NCI-H82 (cell line): ENCODE data around the gene DNM2.
A peak's percentile ranks its signal among the peaks of the same experiment; 100 is the strongest.

Source experiments
- DNase-seq: peaks from one replicate; lab custom pipeline; 2025; lab: John Stamatoyannopoulos, UW

The DNM2 gene

DNA sequence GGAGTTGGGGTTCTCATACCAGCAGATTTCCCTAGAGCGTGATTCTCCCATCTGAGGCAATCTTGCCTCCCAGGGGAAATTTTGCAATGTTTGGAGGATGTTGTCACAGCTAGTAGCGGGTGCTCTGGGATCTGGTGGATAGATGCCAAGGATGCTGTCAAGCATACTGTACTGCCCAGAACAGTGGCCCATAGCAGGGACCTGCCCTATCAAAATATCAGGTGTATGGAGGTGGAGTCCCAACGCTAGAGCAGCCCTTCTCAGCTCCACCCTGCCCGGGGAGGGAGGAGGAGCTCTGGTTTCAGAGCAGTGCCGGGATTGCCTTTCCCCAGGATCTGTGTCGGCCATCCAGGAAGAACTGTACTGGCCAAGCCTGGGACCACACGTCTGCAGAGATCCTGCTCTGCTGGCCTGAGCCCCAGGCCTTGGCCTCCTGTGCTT, 27.5 kb upstream of the DNM2 start:
- DNase-seq, result no peak

DNA sequence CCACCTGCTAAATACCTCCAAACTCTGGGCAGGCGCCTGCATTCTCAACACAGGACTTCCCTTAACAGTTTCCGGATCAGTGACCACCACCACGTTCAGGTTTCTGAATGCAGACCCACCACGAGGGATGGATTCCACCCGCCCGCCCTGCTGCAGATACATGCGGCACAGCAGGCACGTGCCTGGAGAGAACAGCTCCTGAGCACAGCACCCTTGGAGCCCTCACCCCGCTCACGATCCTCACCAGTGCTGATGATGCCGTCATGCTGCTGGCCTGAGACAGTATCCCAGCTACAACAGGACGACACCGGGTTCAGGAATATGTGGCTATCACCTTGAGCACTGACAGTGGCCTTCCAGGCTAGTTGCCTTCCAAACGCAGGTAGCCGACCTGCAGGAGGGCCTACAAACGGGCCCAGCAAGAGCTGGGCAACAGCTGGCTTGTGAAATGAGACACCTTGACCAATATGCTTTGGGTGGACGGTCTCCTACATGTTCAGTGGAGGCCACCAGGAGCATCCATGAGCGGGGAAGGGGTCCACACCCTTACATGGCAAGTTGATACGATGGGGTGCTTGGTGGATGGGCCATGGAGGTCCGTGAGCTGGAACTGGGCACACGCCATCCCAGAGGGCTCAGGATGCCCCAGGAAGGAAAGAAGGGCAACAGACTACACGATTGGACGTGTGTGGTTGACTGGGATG, 26.5 kb upstream of the DNM2 start:
- no peak for DNase-seq

DNA sequence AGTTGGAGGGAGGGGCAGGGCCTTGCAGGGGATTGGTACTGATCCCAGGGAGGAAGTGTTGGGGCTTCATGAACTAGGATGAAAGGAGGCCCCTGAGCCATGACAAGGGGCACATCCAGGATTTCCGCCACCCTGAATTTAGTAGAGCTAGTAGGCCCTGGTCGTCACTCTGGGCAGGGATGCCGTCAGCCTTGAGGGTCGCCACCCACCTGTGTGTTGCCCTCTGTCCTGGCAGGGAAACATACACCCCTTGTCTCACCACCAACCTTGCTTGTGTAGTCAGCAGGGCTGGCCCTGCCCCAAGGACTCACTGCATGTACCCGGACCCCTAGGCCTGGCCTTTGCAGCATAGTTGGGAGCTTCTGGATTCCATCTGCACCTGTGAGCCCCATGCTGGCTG, 26.0 kb upstream of the DNM2 start:
- no peak for DNase-seq

DNA sequence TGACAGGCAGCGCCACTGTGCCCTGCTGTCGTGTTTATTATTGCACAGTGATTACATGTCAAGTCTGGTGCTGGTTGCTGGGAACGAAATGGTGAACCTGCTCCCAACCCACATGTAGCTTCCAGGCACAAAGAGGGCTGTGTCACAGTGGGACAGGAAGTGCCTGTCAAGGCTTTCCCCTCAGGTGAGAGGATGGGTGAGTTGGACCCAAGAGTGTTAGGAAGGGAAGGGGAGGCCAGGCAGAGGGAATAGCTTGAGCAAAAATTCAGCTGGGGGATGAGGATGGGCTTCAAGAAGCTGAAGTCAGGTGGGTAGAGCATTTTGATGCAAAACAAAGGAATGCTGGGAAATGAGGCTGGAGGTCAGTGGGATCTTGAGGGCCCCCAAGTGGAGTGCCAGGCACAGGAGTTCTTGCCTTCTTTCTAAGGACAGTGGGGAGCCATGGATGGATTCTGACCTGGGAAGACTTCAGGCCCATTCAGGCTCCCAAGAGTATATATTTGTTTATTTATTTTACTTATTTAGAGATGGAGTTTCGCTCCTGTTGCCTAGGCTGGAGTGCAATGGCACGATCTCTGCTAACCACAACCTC, 25.1 kb upstream of the DNM2 start:
- DNase-seq, result peak; percentile 42

DNA sequence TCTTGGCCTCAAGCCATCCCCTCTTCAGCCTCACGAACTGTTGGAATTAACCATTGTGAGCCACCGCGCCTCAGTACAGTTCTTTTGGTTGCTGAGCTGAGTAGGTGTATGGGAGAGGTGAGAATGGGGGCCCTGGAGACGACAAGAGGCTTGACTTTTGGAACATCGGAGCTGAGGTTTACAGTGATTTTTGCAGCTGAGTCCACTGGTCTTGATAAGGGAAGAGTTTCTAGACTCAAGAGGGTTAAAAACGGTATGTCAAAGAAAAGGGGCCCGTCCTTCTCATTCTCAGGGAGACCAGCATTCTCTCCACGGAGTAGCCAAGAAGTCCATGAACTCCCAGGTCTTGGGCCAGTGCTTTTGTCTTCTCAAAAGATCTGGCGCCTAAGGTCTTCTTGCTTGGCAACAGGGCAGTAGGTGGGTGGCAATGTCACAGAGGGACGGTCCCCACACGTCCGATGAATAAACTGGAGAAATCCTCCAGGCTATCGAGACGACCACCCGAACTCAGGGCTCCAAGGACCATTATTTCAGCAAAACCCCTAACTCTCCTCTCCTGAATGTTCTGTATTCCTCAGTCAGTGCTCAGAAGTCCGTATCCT, 23.1 kb upstream of the DNM2 start:
- DNase-seq, result peak; percentile 49

DNA sequence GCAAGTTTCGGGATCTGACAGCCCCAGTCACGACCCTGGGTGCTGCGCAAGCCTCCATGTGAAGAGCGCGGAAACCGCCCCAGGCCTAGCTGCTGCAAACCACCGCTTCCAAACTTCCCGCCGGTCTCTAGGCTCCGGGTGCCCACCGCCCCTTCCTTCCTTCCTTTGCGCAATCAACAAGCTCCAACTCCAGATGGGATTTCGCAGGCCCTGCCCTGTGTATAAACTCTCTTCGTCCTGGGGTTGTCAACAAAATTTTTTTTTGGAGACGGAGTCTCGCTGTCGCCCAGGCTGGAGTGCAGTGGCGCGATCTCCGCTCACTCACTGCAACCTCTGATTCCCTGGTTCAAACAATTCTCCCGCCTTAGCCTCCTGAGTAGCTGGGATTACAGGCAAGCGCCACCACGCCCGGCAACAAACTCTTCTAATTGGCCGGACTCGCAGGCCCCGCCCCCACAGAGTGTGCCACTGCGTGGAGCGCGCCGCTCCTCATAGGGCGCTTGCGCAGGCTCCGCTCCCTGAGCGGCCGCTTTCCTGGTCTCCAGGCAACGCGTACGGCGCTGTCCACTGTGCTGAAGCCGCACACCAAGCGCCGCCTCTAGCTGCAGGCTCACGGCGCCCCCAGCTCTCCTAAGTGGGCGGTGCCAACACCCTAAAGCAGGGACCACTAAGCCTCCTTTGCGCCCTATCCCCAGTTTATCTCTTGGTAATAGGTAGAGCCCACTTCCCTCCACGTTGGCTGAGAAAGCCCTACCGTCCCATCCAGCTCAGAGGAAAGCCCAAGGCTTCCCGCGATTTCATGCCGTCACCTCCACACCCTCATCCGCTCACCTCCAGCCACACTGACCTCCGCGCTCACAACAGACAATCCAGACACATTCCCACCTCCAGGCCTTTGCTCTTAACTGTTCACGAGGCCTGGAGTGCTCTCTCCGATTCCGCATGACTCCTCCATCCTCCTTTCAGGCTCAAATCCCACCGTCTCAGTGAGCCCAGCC, 22.2 kb upstream of the DNM2 start:
- DNase-seq, result peak; percentile 98

DNA sequence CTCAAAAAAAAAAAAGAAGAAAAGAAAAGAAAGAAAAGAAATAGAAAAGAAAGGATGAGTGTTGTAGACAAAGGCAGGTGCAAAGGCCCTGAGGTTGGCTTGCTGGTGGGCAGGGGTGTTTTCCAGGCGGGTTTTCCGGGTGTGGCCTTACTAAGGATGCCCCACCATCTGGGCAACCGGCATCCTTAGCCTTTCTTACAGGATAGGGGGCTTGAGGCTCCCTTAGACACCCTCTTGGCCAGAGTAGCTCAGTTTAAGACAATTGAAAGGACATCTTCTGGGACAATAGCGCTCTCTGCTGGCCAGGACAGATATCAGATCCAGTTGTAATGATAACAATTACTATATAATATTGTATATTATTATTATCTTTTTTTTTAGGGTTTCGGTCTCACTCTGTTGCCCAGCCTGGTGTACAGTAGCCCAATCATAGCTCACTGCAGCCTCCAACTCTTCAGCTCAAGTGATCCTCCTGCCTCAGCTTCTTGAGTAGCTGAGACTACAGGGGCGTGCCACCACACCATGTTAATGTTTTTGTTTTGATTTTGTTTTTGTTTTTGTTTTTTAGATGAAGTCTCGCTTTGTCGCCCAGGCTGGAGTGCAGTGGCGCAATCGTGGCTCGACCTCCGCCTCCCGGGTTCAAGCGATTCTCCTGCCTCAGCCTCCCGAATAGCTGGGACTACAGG, 18.1 kb upstream of the DNM2 start:
- peak; percentile 81 for DNase-seq

DNA sequence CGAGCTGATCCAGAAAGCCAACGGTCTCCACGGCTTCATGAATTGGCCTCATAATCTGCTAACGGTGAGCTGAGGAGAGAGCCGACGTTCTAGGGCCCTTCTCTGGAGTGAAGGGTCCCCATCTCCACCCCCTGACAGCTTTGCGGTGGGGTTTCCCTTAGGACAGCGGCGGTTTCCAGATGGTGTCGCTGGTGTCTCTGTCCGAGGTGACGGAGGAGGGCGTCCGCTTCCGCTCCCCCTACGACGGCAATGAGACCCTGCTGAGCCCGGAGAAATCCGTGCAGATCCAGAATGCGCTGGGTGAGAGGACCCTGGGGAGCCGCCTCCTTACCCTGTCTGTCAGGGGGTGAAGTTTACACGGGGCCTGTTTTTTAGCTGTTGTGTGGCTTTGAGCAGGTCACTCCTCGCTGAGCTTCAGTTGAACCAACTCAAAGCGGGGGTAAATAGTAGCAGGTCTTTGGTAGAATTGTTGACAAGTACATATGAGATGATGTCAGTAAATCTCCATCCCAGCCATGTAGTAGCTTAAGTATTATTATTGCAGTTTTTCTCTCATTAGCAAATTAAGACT, 15.8 kb upstream of the DNM2 start:
- DNase-seq, result peak; percentile 86

DNA sequence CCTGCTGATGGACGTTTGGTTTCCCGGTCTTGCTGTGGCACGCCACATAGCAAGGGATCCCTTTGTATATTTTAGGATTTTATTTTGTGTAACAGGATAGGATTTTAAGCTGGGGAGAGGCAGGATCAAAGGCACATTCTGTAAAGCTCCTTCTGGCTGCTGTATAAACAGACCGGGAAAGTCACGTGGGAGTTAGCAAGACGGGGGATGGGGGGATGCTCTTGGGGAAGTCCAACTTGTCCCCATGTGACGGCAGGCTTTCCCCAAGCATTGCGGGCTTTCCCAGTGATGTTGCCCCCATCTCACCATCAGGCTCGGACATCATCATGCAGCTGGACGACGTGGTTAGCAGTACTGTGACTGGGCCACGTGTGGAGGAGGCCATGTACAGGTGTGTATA, 10.9 kb upstream of the DNM2 start:
- DNase-seq, result peak; percentile 88

DNA sequence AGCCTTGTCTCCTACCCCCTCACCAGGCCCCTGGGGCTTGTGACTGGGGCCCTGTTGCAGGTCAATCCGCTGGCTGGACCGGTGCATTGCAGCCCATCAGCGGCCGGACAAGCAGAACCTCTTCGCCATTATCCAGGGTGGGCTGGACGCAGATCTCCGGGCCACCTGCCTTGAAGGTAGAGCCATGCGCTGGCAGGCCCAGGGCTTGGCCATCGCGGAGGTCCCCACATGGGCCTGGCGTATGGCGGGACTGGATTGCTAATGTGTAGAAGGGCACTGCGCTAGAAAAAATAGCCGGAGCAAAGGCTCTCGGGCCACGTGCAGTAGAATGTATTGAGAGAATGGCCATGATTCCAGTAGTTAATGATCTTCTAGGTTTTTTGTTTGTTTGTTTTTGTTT, 10.4 kb upstream of the DNM2 start:
- DNase-seq, result no peak

DNA sequence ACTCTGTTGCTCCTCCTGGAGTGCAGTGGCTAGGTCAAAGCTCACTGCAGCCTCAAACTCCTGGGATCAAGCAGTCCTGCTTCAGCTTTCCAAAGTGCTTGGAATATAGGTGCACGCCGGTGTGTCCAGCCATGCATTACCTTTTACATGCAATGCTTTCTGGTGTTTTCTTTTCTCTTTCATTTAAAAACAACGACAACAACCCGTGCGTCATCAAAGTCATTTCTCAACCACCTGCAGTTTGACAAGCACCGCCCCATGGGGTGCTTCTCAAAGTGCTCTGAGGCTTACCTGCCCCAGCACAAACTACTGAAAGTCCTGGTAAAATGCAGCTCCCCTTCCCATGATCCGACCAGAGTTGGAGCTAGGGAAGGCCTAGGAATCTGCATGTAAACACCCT, 9.6 kb upstream of the DNM2 start:
- DNase-seq, result no peak

DNA sequence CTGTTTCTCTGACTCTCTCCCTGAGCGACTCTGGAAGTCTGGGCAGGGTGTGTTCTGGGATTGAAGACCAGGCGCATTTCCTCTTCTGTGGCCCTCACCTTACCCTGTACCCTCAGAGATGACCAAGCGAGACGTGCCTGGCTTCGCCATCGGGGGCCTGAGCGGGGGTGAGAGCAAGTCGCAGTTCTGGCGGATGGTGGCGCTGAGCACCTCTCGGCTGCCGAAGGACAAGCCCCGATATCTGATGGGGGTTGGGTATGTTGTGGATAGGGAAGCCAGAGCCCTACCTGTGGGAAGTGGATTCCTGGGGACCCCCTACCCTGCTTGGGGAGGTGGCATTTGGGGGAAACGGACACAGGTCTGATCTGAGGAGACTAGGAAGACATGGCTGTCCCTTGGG, 5.8 kb upstream of the DNM2 start:
- DNase-seq, result peak; percentile 19

DNA sequence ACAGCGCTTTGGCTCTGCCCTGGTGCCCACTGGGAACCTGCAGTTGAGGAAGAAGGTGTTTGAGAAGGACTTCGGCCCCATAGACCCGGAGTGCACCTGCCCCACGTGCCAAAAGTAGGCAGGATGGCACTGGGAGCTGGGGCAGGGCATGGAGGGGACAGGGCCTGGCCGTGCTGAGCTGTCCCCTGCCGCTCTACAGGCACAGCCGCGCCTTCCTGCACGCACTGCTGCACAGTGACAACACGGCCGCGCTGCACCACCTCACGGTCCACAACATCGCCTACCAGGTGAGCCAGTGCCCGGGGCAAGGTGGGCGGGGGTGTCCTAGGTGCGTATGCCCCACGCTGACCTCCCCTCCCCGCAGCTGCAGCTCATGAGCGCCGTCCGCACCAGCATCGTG, 5.1 kb upstream of the DNM2 start:
- no peak for DNase-seq

DNA sequence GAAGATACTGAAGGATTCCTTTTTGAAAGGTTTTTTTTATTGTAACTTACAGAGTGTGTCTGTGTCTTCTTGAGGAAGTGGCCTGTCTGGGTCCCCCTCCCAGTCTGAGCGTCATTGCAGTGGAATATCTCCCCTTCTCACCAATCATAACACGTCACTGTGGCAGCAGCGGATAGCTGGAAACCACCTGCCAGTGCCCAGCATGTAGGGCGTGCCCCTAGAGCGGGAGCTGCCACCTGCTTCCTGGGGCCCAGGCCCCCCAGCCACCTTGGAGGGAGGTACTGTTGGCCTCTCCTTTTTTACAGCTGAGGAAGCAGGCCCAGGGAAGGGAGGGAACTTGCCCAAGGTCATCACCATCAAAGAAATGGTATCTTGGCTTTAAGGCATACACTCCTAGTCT, 4.6 kb upstream of the DNM2 start:
- DNase-seq, result peak; percentile 22

DNA sequence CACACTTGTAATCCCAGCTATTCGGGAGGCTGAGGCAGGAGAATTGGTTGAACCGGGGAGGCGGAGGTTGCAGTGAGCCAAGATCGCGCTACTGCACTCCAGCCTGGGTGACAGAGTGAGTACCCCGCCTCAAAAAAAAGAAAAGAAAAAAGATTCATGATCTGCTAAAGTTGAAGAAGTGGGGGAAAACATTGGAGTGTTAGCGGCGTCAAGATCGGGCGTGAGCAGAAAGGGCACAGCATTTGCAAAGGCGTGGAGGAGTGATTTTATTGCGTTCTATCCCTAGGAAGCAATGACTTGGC, 874 bp upstream of the DNM2 start:
- DNase-seq, result no peak

DNA sequence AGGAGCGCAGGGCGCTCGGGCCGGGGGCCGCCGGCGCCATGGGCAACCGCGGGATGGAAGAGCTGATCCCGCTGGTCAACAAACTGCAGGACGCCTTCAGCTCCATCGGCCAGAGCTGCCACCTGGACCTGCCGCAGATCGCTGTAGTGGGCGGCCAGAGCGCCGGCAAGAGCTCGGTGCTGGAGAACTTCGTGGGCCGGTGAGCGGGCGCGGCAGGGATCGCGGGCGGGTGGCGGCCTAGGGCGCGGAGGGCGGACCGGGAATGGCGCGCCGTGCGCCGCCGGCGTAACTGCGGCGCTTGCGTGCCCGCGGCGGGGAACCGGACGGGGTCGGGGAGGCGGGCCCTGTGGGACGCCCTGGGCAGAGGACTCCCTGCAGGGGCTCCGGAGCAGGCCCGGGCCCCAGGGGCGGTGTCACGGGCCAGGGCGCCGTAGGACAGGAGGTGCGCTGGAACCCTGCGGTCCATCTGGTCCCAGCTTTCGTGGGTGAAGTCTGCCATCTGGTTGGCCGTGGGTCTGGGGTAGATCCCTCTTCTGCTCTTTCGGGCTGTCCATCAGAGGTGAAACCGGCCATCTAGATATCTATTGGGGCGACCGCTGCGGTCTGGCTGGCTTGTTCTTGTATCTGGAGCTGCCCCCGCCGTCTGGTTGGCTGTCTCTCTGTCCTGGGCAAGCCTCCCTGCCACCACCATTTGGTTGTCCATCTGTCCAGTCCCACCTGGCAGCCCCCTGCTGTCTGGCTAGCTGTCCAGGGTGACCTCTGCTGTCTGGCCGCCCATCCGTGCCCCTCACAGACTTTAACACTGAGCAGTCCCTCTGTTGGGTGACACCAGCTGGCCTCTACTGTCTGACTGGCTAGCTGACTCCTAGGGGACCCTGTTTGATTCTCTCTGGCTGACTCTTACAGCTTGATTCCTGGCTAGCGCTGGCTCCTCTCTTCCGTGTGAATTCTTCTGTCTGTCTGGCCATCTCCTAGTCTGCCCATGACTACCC, 622 bp downstream of the DNM2 start:
- DNase-seq, result peak; percentile 41

DNA sequence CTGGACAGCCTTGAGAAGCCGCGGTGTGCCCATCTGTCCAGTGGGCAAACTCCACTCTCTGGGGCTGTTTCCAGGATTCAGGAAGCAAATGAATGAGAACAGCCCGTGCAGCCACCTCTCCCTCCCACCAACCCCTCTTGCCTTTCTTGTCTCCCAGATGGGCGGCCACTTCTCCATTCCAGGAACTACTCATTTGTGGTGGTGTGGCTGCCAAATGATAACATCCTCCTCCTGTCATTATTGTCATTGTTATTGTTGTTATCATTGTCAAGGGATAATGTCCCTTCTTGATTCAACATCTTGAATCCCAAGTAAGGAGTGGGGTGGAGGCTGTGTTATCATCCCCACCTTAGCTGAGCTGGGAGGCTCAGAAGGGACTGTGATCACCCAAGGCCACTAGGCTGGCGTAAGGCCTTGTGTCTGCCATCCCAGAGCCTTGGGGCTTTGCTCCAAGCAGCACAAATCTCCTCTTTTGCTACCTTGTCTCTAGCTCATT, 1.6 kb downstream of the DNM2 start:
- DNase-seq, result no peak

DNA sequence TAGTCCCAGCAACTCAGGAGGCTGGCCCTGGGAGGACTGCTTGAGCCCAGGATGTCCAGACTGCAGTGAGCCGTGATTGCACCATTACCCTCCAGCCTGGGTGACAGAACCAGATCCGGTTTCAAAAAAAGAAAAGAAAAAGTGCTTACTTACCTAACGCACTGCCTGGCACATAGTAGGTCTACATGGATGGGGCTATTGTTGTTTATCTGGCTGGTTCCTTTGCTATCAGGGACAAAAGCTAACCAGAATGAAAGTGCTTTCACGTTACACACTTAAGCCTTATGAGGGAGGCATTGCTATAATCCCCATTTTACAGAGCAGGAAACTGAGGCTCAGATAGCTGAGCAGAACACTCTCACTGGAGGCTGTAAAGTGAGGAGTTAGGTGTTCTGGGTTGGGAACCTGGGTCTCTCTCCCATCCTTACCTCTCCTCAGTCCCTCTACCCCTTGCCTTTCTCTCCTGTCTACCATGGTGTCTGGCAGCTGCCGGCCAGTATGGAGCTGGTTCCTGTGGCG, 2.8 kb downstream of the DNM2 start:
- no peak for DNase-seq

DNA sequence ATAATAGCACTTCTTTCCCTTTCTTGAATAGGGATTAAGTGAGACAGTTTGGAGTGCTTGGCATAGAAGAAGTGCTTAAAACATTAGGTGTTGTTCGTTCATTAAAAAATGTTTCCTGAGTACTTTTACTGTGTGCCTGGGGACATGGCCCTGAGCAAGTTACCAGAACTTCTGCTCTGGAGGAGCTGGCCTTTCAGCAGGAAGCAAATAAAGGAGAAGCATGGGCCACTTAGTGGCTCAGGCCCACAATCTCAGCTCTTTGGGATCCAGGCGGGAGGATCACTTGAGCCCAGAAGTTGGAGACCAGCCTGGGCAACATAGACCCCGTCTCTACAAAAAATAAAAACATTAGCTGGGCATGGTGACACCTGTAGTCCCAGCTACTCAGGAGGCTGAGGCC, 5.7 kb downstream of the DNM2 start:
- DNase-seq, result no peak

DNA sequence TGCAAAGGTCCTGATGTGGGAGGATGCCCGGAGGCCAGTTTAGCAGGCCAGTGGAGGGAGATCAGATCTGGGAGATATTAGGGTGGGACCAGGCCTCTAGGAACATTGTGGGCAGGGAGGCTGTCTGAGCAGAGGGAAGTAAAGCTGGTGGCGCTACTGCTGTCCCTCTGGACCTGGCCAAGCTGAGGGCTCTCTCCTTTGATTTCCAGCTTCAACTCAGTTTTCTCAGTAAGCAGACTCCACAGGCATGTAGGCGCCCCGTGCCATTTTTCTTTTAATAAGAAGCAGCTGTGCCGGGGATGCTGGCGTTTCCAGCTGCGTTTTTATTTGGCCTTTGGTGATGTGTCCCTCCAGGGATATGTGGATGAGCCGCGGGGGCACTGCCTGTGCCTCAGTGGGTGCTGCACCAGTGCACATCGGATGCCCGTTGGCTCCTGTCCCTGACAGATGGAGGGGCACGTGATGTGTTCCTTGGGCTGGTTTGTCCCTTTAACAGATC, 6.7 kb downstream of the DNM2 start:
- no peak for DNase-seq
